Common myeloid progenitor, CD34-positive (primary cell): ENCODE data around the gene OLIG1.

Experiments
- CTCF ChIA-PET: fragments of 350-600 bp; sonication (Branson Sonifier 250); formaldehyde crosslinking; loops from one replicate; lab custom pipeline; 2021; ENCODE audit warnings: antibody characterized with exemption; lab: Charles Lee
- POLR2A ChIA-PET: fragments of 350-600 bp; sonication (Branson Sonifier 250); formaldehyde crosslinking; loops from one replicate; lab custom pipeline; 2021; ENCODE audit warnings: antibody characterized with exemption; lab: Charles Lee
- DNase-seq, 3 donors: peaks; one replicate each; pipeline versions ENCODE4 v3.0.0 to v3.0.0-alpha.2; 2013
- H3K27ac ChIP-seq, 2 experiments: 1 replicate in 1 of 2; 2 replicates in 1 of 2; pipeline ENCODE4 v1.7.0; 2013; ENCODE audit warnings: inconsistent platforms in 2 of 2, low read length in 2 of 2, mild to moderate bottlenecking in 2 of 2, low read depth in 1 of 2, moderate library complexity in 1 of 2; ENCODE audit not compliant: severe bottlenecking in 2 of 2, insufficient read depth in 1 of 2, poor library complexity in 1 of 2
- H3K27me3 ChIP-seq, 5 experiments: replicated peaks in 2 of 5; 1 replicate in 3 of 5; 2 replicates in 2 of 5; pipeline versions ENCODE4 v1.6.1 to v1.7.0; 2013; ENCODE audit warnings: low read length in 4 of 5, mild to moderate bottlenecking in 2 of 5, moderate library complexity in 2 of 5, inconsistent platforms in 1 of 5; ENCODE audit not compliant: insufficient read depth in 5 of 5, control insufficient read depth in 4 of 5
- H3K36me3 ChIP-seq, 4 experiments: 1 replicate in 2 of 4; 2 replicates in 2 of 4; pipeline versions ENCODE4 v1.6.1 to v1.7.0; 2013; ENCODE audit warnings: low read length in 3 of 4, control low read depth in 1 of 4, mild to moderate bottlenecking in 1 of 4; ENCODE audit not compliant: control insufficient read depth in 4 of 4, insufficient read depth in 4 of 4
- H3K4me1 ChIP-seq, 4 experiments: 1 replicate in 3 of 4; 2 replicates in 1 of 4; pipeline versions ENCODE4 v1.6.1 to v1.7.1; 2013; ENCODE audit warnings: low read length in 3 of 4, mild to moderate bottlenecking in 3 of 4, control low read depth in 1 of 4, inconsistent platforms in 1 of 4, moderate library complexity in 1 of 4; ENCODE audit not compliant: control insufficient read depth in 4 of 4, insufficient read depth in 4 of 4; ENCODE audit errors: control extremely low read depth in 1 of 4
- H3K4me3 ChIP-seq, 7 experiments: 1 replicate in 4 of 7; 2 replicates in 3 of 7; pipeline versions ENCODE4 v1.5.1 to v1.7.0; 2013; ENCODE audit warnings: mild to moderate bottlenecking in 7 of 7, low read length in 6 of 7, moderate library complexity in 6 of 7, inconsistent platforms in 2 of 7, low read depth in 2 of 7, control low read depth in 1 of 7; ENCODE audit not compliant: insufficient read depth in 4 of 7, control insufficient read depth in 1 of 7; ENCODE audit errors: extremely low read depth in 1 of 7
- H3K9me3 ChIP-seq, 5 experiments: 1 replicate in 4 of 5; 2 replicates in 1 of 5; pipeline versions ENCODE4 v1.6.1 to v1.7.1; 2013; ENCODE audit warnings: low read length in 4 of 5, mild to moderate bottlenecking in 2 of 5, inconsistent platforms in 1 of 5, low read depth in 1 of 5, moderate library complexity in 1 of 5; ENCODE audit not compliant: control insufficient read depth in 4 of 5, insufficient read depth in 2 of 5; ENCODE audit errors: control extremely low read depth in 1 of 5
- WGBS: methylation state at CpG from one replicate; pipeline ENCODE4 v1.1.5; 2013; ENCODE audit not compliant: insufficient coverage; 5-methylcytosine and 5-hydroxymethylcytosine counted together

The OLIG1 gene

DNA sequence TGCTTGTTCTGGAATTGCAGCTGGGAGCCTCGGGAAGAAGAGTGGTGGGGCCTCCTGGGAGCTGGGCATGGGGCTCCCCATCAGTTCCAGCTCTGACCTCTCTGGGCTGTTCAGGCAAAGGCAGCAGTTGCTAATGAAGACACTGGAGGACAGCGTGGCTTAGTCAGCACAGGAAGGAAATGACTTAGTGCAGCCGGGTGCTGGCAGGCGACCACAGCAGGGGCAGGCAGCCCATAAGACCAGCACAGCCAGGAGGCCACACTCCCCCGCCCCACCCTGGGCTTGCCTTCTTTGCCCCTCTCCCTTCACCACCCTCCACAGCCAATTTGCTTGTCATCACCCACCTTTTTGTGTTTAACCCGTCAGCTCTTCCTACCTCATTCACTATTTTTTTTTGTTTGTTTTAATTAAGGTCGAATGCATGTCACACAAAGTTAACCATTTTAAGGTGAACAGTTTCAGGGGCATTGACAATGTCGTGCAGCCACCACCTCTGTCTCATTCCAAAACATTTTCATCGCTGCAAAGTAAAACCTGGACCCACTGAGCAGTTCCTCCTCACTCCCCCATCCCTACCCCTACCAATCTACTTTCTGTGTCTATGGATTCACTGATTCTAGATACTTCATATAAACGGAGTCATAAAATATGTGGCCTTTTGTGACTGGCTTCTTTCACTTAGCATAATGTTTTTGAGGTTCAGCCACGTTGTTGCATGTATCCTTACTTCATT lies 33.3 kb upstream of the OLIG1 start:
- Histone ChIP-seq H3K27ac (peak overlapping the region in 1 of 2 experiments; percentile 57), H3K4me1 (peaks cover 3 to 35% (median 34%) of the 10 kb centered on the region in 4 experiments), H3K36me3 (no peaks in the 10 kb centered on the region), H3K4me3 (peak overlapping the region in 3 of 7 experiments; percentile 24 to 34 (median 29)), H3K9me3 (peaks cover 0 to 4% (median 0%) of the 10 kb centered on the region in 5 experiments), H3K27me3 (peaks cover 0 to 38% (median 3%) of the 10 kb centered on the region in 5 experiments)
- peak; percentile 91 to 97 (median 95) for DNase-seq
- ChIA-PET POLR2A (no interaction called here), CTCF (interaction anchor here (1.3 kb wide), 1 partner anchor 23 kb away, joined by 3 read pairs; no protein-coding TSS in a partner anchor)
- 2% methylated on average over 7 of the region's 11 CpGs for WGBS

DNA sequence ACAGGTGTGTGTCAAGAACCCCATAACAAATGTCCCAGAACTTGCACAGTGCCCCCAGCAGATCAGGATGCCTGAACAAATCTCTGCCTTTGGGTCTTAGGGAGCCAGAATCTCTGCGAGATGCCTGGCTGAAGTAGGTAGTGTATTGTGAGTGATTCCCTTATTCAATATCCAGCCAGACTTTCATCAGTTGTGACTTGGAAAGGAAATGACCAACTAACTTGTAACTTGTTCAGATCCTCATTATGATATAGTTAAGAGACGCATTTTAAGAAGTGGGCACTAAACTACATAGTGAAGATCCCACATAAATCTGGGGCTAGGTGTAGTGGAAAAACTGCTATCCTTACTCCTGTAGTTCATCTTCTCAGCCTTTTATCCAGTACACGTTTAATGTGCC lies 32.4 kb upstream of the OLIG1 start:
- Histone ChIP-seq H3K9me3 (peaks cover 0 to 4% (median 0%) of the 10 kb centered on the region in 5 experiments), H3K4me3 (no peak overlapping the region), H3K27me3 (peaks cover 0 to 29% (median 0%) of the 10 kb centered on the region in 5 experiments), H3K27ac (no peak overlapping the region), H3K36me3 (no peaks in the 10 kb centered on the region), H3K4me1 (peaks cover 3 to 39% (median 35%) of the 10 kb centered on the region in 4 experiments)
- ChIA-PET CTCF (interaction anchor here (1.9 kb wide), 1 partner anchor 43 kb away, joined by 6 read pairs; no protein-coding TSS in a partner anchor), POLR2A (no interaction called here)
- DNase-seq: no peak
- WGBS: no CpG with 5 or more reads among the region's 3 CpGs

DNA sequence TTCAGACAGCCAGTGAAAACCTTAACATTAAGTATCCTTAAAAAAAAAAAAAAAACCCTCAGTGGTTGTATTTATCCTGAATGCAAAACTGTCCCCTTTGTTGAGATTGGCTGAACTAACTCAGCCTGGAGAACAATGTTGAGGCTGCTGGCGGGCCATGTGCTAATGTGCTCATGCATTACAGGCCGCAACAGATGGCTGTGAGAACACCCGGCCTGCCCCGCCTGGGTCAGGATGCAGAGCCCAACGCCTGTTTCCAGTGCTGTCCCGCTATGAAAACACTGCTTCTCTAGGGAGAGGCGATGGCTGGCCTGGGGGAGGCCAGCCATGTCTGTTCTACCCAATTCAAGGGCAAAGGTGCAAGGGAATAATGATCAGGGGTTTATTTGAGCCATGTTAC lies 30.4 kb upstream of the OLIG1 start:
- H3K36me3 ChIP-seq: no peaks in the 10 kb centered on the region
- ChIA-PET CTCF (interaction anchor here (1.1 to 1.9 kb wide), 2 partner anchors 45 to 46 kb away, joined by 3 to 6 read pairs; no protein-coding TSS in a partner anchor), POLR2A (no interaction called here)
- peak in 1 of 3 donors; percentile 24 for DNase-seq
- H3K9me3 ChIP-seq: no peaks in the 10 kb centered on the region
- 93% methylated on average over 7 of the region's 7 CpGs for WGBS
- H3K4me3 ChIP-seq: no peak overlapping the region
- peaks cover 3 to 39% (median 28%) of the 10 kb centered on the region in 4 experiments for H3K4me1 ChIP-seq
- H3K27ac ChIP-seq: no peak overlapping the region
- peaks cover 0 to 8% (median 0%) of the 10 kb centered on the region in 5 experiments for H3K27me3 ChIP-seq

DNA sequence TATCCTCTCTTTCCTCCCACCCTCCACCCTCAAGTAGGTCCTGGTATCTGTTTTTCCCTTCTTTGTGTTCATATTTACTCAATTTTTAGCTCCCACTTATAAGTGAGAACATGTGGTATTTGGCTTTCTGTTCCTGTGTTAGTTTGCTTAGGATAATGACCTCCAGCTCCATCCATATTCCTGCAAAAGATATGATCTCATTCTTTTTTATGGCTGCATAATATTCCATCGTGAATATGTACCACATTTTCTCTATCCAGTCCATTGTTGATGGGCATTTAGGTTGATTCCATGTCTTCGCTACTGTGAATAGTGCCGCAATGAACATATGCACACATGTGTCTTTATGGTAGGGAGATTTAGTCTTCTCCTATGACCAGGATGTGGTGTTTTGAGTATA lies 29.7 kb upstream of the OLIG1 start:
- DNase-seq: no peak
- Histone ChIP-seq H3K27ac (no peak overlapping the region), H3K36me3 (no peaks in the 10 kb centered on the region), H3K9me3 (no peaks in the 10 kb centered on the region), H3K27me3 (peaks cover 0 to 2% (median 0%) of the 10 kb centered on the region in 5 experiments), H3K4me3 (no peak overlapping the region), H3K4me1 (peaks cover 3 to 33% (median 26%) of the 10 kb centered on the region in 4 experiments)
- WGBS: 100% methylated on average over 2 of the region's 3 CpGs
- POLR2A ChIA-PET: no interaction called here
- CTCF ChIA-PET: interaction anchor here (0.6 to 1.1 kb wide), 2 partner anchors 46 to 412 kb away, joined by 3 read pairs; no protein-coding TSS in a partner anchor

DNA sequence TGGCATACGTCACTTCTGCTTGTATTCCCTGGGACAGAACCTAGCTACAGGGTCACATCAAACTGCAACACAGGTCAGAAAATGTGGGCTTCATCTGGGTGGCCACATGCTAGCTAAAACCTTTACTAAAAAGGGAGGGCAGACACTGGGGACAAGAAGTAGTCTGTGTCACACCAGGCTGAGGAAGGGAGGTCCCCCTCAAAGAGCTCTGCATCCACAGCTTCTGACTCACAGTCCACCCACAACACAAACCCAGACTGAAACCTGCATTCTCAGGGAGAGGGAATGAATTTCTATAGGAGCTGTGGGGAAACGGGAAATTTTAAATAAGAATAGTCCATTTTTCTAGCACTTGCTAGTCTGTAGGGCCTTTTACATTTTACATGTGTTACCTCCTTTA lies 28.0 kb upstream of the OLIG1 start:
- Histone ChIP-seq H3K27me3 (no peaks in the 10 kb centered on the region), H3K9me3 (no peaks in the 10 kb centered on the region), H3K4me1 (peaks cover under 1 to 17% (median 9%) of the 10 kb centered on the region in 4 experiments), H3K4me3 (no peak overlapping the region), H3K27ac (no peak overlapping the region), H3K36me3 (no peaks in the 10 kb centered on the region)
- POLR2A ChIA-PET: interaction anchor here (0.6 kb wide), 1 partner anchor 19 kb away, joined by 4 read pairs; no protein-coding TSS in a partner anchor
- CTCF ChIA-PET: interaction anchor here (0.8 to 1.4 kb wide), 6 partner anchors 12 to 74 kb away, joined by 3 to 4 read pairs (median 4); no protein-coding TSS in a partner anchor
- 100% methylated on average over 1 of the region's 2 CpGs for WGBS
- no peak for DNase-seq

DNA sequence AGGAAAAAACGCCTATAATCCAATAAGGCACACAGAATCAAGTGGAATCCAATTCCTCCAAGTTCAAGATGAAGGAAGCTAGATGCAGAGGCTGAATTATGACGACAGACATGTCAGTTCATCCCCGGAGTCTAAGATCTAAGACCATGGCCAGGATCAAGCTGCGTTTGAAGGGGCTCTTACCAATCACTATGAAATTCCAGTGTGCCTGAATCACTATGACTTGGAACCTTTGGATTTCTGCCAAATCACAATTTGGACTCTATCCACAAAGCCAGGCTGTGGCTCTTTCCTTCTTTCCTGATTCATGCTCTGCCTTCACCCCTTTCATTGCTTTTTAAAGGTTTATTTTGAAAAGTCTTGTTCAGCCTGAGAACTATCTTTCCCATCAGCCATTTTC lies 27.1 kb upstream of the OLIG1 start:
- ChIA-PET POLR2A (no interaction called here), CTCF (interaction anchor here (0.8 to 1.4 kb wide), 4 partner anchors 16 to 73 kb away, joined by 3 to 4 read pairs (median 4); no protein-coding TSS in a partner anchor)
- no peak for DNase-seq
- Histone ChIP-seq H3K27ac (no peak overlapping the region), H3K4me3 (no peak overlapping the region), H3K27me3 (no peaks in the 10 kb centered on the region), H3K9me3 (no peaks in the 10 kb centered on the region), H3K4me1 (peaks cover 0 to 8% (median under 1%) of the 10 kb centered on the region in 4 experiments), H3K36me3 (no peaks in the 10 kb centered on the region)
- 87% methylated on average over 4 of the region's 4 CpGs for WGBS

DNA sequence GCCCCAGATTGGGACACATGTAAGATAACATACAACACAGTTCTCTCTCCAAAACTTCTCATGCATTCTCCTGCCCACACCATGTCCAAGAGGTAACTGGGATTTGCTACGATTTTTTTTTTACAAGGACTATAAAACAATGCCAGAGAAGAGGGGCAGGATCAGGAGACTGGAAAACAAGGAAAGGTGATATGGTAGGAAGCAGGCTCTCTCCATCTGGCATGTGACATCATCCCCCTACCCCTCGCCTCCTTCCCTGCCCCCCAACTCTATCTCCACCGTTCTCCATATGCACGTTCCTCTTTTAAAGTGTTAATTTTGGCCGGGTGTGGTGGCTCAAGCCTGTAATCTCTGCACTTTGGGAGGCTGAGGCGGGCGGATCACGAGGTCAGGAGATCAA lies 23.5 kb upstream of the OLIG1 start:
- peaks cover 0 to 8% (median 0%) of the 10 kb centered on the region in 4 experiments for H3K4me1 ChIP-seq
- no peak for DNase-seq
- POLR2A ChIA-PET: no interaction called here
- CTCF ChIA-PET: interaction anchor here (1.0 kb wide), 1 partner anchor 8 kb away, joined by 3 read pairs; no protein-coding TSS in a partner anchor
- no peaks in the 10 kb centered on the region for H3K36me3 ChIP-seq
- H3K4me3 ChIP-seq: no peak overlapping the region
- H3K27me3 ChIP-seq: no peaks in the 10 kb centered on the region
- no peaks in the 10 kb centered on the region for H3K9me3 ChIP-seq
- H3K27ac ChIP-seq: no peak overlapping the region
- no CpG with 5 or more reads among the region's 8 CpGs for WGBS
